Activated T-cell treated with anti-CD3 and anti-CD28 coated beads, Interleukin-2, amount 50 U/mL, for 1 hour (primary cell): ENCODE measurements around the gene METTL21A.

Experiments used
- DNase-seq: peaks from one replicate; pipeline ENCODE4 v3.0.0-alpha.2; 2020

METTL21A gene

GRCh38 chr2:207621501-207622039, 3.6 kb downstream of the METTL21A start:
- DNase-seq: no peak

GRCh38 chr2:207619764-207620203, 5.4 kb downstream of the METTL21A start:
- DNase-seq: no peak

GRCh38 chr2:207617011-207617671, 8.1 kb downstream of the METTL21A start:
- no peak for DNase-seq

DNA sequence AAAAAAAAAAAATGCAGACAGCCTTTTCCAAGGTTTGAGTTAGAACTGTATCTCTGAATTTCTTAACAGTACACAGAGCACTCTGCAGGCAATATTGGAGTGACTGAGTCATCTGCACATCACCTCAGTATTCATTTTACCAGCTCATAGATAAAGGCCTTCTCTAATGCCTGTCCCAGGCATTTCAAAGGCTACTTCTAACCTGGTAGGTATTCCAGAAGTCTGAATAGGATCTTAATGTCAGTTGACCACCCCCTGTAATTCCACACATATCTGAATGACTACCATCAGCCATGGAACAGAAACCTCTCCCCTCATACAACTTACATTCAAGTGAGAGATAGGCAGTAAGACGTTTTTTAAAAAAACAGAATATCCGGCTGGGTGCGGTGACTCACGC, 9.0 kb downstream of the METTL21A start:
- no peak for DNase-seq

GRCh38 chr2:207614824-207615223, 10.4 kb downstream of the METTL21A start:
- DNase-seq: no peak

DNA sequence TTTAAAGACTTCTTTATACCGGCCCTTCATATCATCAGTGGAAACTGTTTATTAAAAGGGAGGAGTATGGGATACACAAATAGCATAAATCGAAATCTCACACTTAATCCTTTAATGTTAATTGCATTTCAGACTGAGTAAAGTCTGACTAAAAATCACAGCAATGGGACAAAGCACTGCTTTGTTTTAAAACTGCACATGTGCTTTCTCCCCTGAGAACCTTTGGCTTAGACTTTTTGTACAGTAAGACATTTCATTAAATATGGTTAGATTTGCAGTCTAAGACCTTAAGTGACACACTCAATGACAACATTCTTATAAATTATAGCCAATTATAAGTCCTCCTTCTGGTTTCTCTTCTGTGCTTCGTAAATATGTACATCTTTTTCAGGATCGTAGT, 12.5 kb downstream of the METTL21A start:
- DNase-seq: no peak

- no peak for DNase-seq
Measured at GRCh38 chr2:207606829-207607228, 18.4 kb downstream of the METTL21A start.

GRCh38 chr2:207606399-207606798, 18.8 kb downstream of the METTL21A start:
- DNase-seq: no peak

DNA sequence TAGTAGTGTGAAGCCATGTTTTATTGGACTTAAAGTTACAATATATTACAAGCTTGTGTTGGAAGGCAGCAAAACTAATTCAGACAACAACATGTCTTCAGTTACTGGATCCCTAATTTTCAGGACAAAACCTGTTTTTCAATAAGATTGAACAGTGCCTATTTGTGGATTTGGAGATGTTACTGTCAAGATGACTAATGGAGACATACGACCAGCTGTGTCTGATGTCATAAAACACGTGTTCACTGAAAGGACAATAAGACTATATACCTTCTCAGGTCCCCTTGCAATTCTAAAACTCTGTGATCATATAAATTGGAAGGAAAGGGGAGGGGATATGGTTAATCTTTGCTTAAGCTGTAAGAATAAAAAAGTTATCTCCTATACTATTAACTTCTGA, 21.7 kb downstream of the METTL21A start:
- no peak for DNase-seq

- no peak for DNase-seq
Measured at GRCh38 chr2:207601774-207602173, 23.4 kb downstream of the METTL21A start.

GRCh38 chr2:207600231-207600630, 25.0 kb downstream of the METTL21A start:
- DNase-seq: no peak

GRCh38 chr2:207599636-207600035, 25.6 kb downstream of the METTL21A start:
- no peak for DNase-seq

GRCh38 chr2:207594731-207595130, 30.5 kb downstream of the METTL21A start:
- DNase-seq: no peak

DNA sequence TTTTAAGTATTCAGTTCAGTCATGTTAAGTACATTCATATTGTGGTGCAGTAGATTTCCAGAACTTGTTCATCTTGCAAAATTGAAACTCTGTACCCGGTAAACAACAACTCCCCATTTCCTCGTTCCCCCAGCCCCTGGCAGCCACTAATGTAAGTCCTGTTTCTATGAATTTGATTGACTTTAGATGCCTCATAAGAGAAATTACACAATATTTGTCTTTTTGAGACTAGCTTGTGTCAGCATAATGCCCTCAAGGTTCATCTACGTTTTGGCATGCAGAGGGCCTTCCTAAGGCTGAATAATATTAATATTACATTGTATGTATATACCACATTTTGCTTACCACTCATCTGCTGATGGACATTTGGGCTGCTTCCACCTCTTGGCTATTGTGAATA, 30.9 kb downstream of the METTL21A start:
- DNase-seq: no peak

- DNase-seq: no peak
Measured at GRCh38 chr2:207593277-207593676, 31.9 kb downstream of the METTL21A start.

GRCh38 chr2:207589143-207589542, 36.1 kb downstream of the METTL21A start:
- no peak for DNase-seq

DNA sequence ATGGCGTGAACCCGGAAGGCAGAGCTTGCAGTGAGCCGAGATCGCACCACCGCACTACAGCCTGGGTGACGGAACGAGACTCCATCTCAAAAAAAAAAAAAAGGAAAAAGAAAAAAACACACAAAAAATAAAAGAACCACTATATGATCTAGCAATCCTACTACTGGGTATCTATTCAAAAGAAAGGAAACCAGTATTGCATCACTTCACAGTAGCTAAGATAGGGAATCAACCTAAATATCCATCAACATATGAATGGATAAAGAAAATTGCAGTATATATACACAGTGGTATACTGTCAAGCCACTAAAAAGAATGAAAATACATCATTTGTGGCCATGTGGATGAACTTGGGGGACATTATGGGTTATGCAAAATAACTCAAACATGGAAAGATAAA, 37.9 kb downstream of the METTL21A start:
- no peak for DNase-seq

GRCh38 chr2:207584952-207585351, 40.2 kb downstream of the METTL21A start:
- DNase-seq: no peak

DNA sequence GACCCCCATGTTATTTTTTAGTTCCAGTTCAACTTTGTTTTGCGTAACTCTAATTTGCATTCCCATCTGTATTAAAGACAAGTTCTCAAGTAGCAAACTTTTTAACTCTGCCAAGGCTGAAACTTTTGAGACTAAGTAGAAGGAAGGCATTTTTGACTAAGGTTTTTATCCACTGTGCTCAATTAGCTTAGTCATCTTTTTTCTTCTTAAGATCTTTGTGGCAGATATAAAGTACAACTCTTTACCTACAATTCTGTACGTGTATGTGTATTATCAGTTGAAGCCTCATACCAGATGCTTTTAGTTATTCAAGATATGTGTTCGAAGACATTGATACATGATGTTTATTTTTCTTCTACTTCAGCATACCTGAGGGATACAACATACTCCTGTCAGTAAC, 53.8 kb downstream of the METTL21A start:
- no peak for DNase-seq

GRCh38 chr2:207567671-207568070, 57.5 kb downstream of the METTL21A start:
- no peak for DNase-seq

- no peak for DNase-seq
Measured at GRCh38 chr2:207565736-207566500, 59.3 kb downstream of the METTL21A start.
